ENCODE data around the gene MVD.

The MVD gene

DNA sequence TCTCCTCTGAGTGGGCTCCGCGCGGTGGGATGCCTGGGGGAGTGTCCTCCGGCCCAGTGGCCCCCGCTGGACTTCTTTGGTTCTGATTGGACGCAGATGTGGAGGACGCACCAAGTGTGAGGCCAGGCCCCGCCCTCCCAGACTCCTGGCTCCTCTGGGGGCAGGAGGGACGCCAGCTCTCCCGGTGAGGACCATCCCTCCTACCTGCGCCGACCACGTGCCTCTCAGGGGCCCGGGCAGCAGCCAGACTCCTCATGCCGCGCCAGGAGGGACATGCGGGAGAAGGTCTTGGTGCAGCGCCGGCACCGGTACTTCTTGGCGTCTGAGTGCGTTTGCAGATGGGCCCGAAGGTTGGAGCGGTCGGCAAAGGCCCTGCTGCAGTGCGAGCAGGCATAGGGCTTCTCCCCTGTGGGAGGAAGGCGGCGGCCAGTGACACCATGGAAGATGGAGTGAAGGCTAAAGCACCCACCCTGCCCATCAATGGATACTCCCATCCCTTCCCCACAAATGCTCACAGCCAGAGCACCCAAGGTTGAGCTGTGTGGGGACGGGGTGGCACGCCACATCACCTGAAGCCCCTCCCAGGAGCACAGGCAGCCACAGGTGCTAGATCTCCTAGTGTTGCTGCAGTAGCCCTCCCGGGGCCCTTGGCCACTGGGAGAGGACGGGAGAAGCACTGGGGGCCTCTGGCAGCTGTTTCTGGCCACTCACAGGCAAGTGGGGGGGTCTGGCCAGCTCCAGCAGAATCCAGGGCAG lies 15.5 kb upstream of the MVD start:
- TF ChIP-seq, protein P1, sequence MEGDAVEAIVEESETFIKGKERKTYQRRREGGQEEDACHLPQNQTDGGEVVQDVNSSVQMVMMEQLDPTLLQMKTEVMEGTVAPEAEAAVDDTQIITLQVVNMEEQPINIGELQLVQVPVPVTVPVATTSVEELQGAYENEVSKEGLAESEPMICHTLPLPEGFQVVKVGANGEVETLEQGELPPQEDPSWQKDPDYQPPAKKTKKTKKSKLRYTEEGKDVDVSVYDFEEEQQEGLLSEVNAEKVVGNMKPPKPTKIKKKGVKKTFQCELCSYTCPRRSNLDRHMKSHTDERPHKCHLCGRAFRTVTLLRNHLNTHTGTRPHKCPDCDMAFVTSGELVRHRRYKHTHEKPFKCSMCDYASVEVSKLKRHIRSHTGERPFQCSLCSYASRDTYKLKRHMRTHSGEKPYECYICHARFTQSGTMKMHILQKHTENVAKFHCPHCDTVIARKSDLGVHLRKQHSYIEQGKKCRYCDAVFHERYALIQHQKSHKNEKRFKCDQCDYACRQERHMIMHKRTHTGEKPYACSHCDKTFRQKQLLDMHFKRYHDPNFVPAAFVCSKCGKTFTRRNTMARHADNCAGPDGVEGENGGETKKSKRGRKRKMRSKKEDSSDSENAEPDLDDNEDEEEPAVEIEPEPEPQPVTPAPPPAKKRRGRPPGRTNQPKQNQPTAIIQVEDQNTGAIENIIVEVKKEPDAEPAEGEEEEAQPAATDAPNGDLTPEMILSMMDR (IDR thresholded peaks at IDR 0.05; ENCODE audit: insufficient read depth, low read length, poor library complexity, severe bottlenecking) = no peak
- TF ChIP-seq EZH2phosphoT487 (conservative IDR thresholded peaks at IDR 0.05; ENCODE audit: low read length) = no peak
- no peaks in the 10 kb centered on the region for H3K27me3 ChIP-seq (ENCODE audit: low read length)
- no peaks in the 10 kb centered on the region for H4K20me1 ChIP-seq (ENCODE audit: low read depth, low read length)
- H3K79me2 ChIP-seq (ENCODE audit: insufficient read depth, low read length) = no peaks in the 10 kb centered on the region
- H3K27ac ChIP-seq (ENCODE audit: low read depth, low read length) = no peak overlapping the region
- peaks cover 14% of the 10 kb centered on the region for H3F3A ChIP-seq (ENCODE audit: insufficient read depth)
- H3K9ac ChIP-seq (ENCODE audit: low read length) = no peak overlapping the region
- H3K9me3 ChIP-seq (ENCODE audit: insufficient read depth, low read length) = no peaks in the 10 kb centered on the region
- H3K36me3 ChIP-seq (ENCODE audit: low read length) = no peaks in the 10 kb centered on the region
- H3K4me3 ChIP-seq (ENCODE audit: insufficient read depth, low read length, poor library complexity, severe bottlenecking) = no peak overlapping the region
- no peak overlapping the region for H2AFZ ChIP-seq (ENCODE audit: low read depth, low read length, severe bottlenecking)
- H3K4me2 ChIP-seq (ENCODE audit: low read depth, low read length, poor library complexity, severe bottlenecking) = no peak overlapping the region
- no peaks in the 10 kb centered on the region for H3K9me2 ChIP-seq (replicated peaks; ENCODE audit: insufficient read depth, low read length)

DNA sequence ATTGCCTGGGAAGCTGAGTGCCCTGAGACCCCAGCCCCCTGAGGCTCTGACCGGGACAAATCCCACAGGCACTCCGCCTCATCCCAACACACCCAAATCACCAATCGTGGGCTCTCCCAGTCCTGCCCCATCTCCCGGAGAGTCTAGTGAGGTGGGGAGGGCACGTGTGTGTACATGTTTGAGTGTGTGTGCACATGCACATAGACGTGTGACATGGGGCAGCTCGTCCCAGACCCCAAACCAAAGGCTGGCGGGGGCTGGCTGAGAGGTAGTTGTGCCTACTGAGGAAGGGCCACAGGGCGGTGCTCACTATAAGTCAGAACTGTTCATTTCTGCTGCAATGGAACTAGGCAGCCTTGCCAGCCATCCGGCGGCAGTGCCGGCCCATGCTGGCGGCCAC lies 14.8 kb upstream of the MVD start:
- no peak overlapping the region for H3K27ac ChIP-seq (ENCODE audit: low read depth, low read length)
- no peaks in the 10 kb centered on the region for H3K27me3 ChIP-seq (ENCODE audit: low read length)
- no peaks in the 10 kb centered on the region for H3K9me2 ChIP-seq (replicated peaks; ENCODE audit: insufficient read depth, low read length)
- H3K9ac ChIP-seq (ENCODE audit: low read length) = no peak overlapping the region
- no peak for TF ChIP-seq EZH2phosphoT487 (conservative IDR thresholded peaks at IDR 0.05; ENCODE audit: low read length)
- TF ChIP-seq, protein P1 (IDR thresholded peaks at IDR 0.05; ENCODE audit: insufficient read depth, low read length, poor library complexity, severe bottlenecking) = no peak
- no peaks in the 10 kb centered on the region for H3K9me3 ChIP-seq (ENCODE audit: insufficient read depth, low read length)
- H3F3A ChIP-seq (ENCODE audit: insufficient read depth) = peaks cover 14% of the 10 kb centered on the region
- no peaks in the 10 kb centered on the region for H3K36me3 ChIP-seq (ENCODE audit: low read length)
- no peak overlapping the region for H3K4me3 ChIP-seq (ENCODE audit: insufficient read depth, low read length, poor library complexity, severe bottlenecking)
- no peaks in the 10 kb centered on the region for H3K79me2 ChIP-seq (ENCODE audit: insufficient read depth, low read length)
- no peak overlapping the region for H2AFZ ChIP-seq (ENCODE audit: low read depth, low read length, severe bottlenecking)
- no peak overlapping the region for H3K4me2 ChIP-seq (ENCODE audit: low read depth, low read length, poor library complexity, severe bottlenecking)
- no peaks in the 10 kb centered on the region for H4K20me1 ChIP-seq (ENCODE audit: low read depth, low read length)

DNA sequence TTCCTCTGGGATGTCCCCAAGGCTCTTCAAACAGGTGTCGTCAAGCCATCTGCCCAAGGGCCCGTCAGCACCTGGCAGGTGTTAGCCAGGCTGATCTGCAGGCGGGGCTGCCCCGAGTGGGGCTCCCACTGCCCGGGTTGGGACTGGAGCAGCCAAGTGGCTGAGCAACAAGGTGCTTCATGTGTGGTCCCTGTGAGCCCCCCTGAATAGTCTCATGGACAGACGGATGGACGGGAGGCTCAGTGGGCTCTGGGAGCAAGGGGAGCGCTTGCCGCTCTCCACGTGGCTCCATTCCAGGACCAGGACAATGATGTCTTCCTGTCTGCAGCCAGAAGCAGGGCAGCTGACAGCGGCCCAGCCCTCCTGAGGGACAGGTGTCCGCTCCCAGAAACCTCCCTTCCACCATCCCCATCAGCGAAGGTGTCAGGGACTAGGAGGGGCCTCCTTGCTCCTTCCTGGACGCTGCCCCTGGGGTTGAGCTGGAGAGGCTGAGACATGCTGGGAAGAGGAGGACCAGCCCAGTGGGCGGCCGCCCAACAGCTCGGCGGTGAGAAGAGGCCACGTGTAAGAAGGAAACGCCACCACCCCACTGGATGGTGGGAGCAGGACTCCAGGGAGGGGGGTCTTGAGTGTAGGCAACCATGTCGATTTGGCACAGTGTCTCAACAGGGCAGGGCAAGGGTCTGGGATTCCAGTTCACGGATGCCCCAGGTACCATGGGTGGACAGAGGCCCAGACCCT lies 13.8 kb upstream of the MVD start:
- Histone ChIP-seq H3K4me2 (ENCODE audit: low read depth, low read length, poor library complexity, severe bottlenecking) (no peak overlapping the region), H3K27me3 (ENCODE audit: low read length) (no peaks in the 10 kb centered on the region), H3K9me3 (ENCODE audit: insufficient read depth, low read length) (no peaks in the 10 kb centered on the region), H3K4me3 (ENCODE audit: insufficient read depth, low read length, poor library complexity, severe bottlenecking) (no peak overlapping the region), H3K9ac (ENCODE audit: low read length) (no peak overlapping the region), H3F3A (ENCODE audit: insufficient read depth) (peaks cover 5% of the 10 kb centered on the region; the same call in 1 of the 2 replicates), H3K27ac (ENCODE audit: low read depth, low read length) (no peak overlapping the region), H3K79me2 (ENCODE audit: insufficient read depth, low read length) (no peaks in the 10 kb centered on the region), H4K20me1 (ENCODE audit: low read depth, low read length) (no peaks in the 10 kb centered on the region), H3K36me3 (ENCODE audit: low read length) (no peaks in the 10 kb centered on the region), H2AFZ (ENCODE audit: low read depth, low read length, severe bottlenecking) (no peak overlapping the region), H3K9me2 (replicated peaks; ENCODE audit: insufficient read depth, low read length) (no peaks in the 10 kb centered on the region)
- TF ChIP-seq EZH2phosphoT487 (conservative IDR thresholded peaks at IDR 0.05; ENCODE audit: low read length) = no peak
- TF ChIP-seq, protein P1 (IDR thresholded peaks at IDR 0.05; ENCODE audit: insufficient read depth, low read length, poor library complexity, severe bottlenecking) = no peak

Data from SU-DHL-6 (cell line).